Measurements from ENCODE around the gene FAM81B.

GRCh38 chr5:95352691-95353090, 38.5 kb upstream of the FAM81B start:
- TF ChIP-seq ZNF423 (tag by site-specific recombination; IDR thresholded peaks at IDR 0.05) = no peak
- TF ChIP-seq ZNF350 (tag by site-specific recombination; IDR thresholded peaks at IDR 0.05) = no peak
- no peak for TF ChIP-seq ZNF76 (tag by site-specific recombination; IDR thresholded peaks at IDR 0.05; ENCODE audit: borderline replicate concordance, low read depth)
- TF ChIP-seq CTCF (tag by site-specific recombination; IDR thresholded peaks at IDR 0.05) = no peak
- no peak for TF ChIP-seq ZNF274 (IDR thresholded peaks at IDR 0.05; ENCODE audit: low read length)
- TF ChIP-seq ZNF274 (tag by site-specific recombination; IDR thresholded peaks at IDR 0.05; ENCODE audit: borderline replicate concordance) = no peak
- no peak for TF ChIP-seq ZNF747 (tag by site-specific recombination; IDR thresholded peaks at IDR 0.05)

Data from HEK293 (cell line).